ENCODE data around the gene PSTPIP1. TPM values are rescaled to one million over a fixed set of nuclear protein-coding genes. Genes with fewer than 3 reads are reported as not detected.

PSTPIP1 gene
- polyA plus RNA-seq, 1 donor (not counting 4 experiments of a cell fraction or from before 2014, with no cell fraction given): 9.6 TPM

GRCh38 chr15:77064539-77065308 lies 69.8 kb downstream of the PSTPIP1 start:
- Histone ChIP-seq H4K20me1 (ENCODE audit: control insufficient read depth, extremely low read depth, insufficient read depth, low read length) (no peaks in the 10 kb centered on the region), H3K9ac (ENCODE audit: control insufficient read depth, extremely low read depth, insufficient read depth, low read length) (no peak overlapping the region), H3K4me2 (ENCODE audit: control insufficient read depth, extremely low read depth, insufficient read depth, low read depth, low read length) (peak overlapping the region; percentile 52), H3K9me1 (ENCODE audit: control insufficient read depth, extremely low read depth, insufficient read depth, low read length) (peaks cover 2% of the 10 kb centered on the region), H3K9me3 (ENCODE audit: control insufficient read depth, low read depth, low read length) (no peaks in the 10 kb centered on the region), H3K4me3 (ENCODE audit: control insufficient read depth in 2 of 3, extremely low read depth in 1 of 3, insufficient read depth in 2 of 3, low read depth in 1 of 3, low read length in 3 of 3) (peak overlapping the region in 2 of 3 experiments; percentile 9 to 16), H3K79me2 (ENCODE audit: control insufficient read depth, insufficient read depth, low read length) (peaks cover 36% of the 10 kb centered on the region), H3K27me3 (ENCODE audit: control insufficient read depth, extremely low read depth, insufficient read depth, low read length) (no peaks in the 10 kb centered on the region), H3K4me1 (ENCODE audit: control insufficient read depth, extremely low read depth, insufficient read depth, low read length) (peaks cover 39% of the 10 kb centered on the region), H3K27ac (ENCODE audit: control insufficient read depth, insufficient read depth, low read length) (peak overlapping the region; percentile 41), H3K36me3 (ENCODE audit: control insufficient read depth in 2 of 2, extremely low read depth in 1 of 2, insufficient read depth in 2 of 2, low read length in 2 of 2) (no peaks in the 10 kb centered on the region), H2AFZ (ENCODE audit: control insufficient read depth, low read length) (no peak overlapping the region)
- dilution Hi-C loops (cut with MboI; ENCODE audit: extremely low pct_ligation_motif_present, low sequenced_read_pairs): no loop called here
- FAIRE-seq: no peak
- TF ChIP-seq CTCF (optimal IDR thresholded peaks at IDR 0.05 in 1 of 3, IDR thresholded peaks at IDR 0.05 in 1 of 3, conservative IDR thresholded peaks at IDR 0.05 in 1 of 3; ENCODE audit: extremely low read depth in 1 of 3, insufficient read depth in 2 of 3, low read length in 3 of 3) (no peak), EZH2 (IDR thresholded peaks at IDR 0.05; ENCODE audit: low read length) (no peak)
- peak; percentile 54 for DNase-seq (ENCODE audit: low read depth, low spot score)

- no peak for FAIRE-seq
These were observed 72.2 kb downstream of the PSTPIP1 start for GRCh38 chr15:77066971-77067690.

More at GRCh38 chr15:77066971-77067690, 72.2 kb downstream of the PSTPIP1 start:
- no peak overlapping the region for H3K4me3 ChIP-seq (ENCODE audit: control insufficient read depth in 2 of 3, extremely low read depth in 1 of 3, insufficient read depth in 2 of 3, low read depth in 1 of 3, low read length in 3 of 3)
- peaks cover 33% of the 10 kb centered on the region for H3K4me1 ChIP-seq (ENCODE audit: control insufficient read depth, extremely low read depth, insufficient read depth, low read length)
- H4K20me1 ChIP-seq (ENCODE audit: control insufficient read depth, extremely low read depth, insufficient read depth, low read length): no peaks in the 10 kb centered on the region
- no peaks in the 10 kb centered on the region for H3K36me3 ChIP-seq (ENCODE audit: control insufficient read depth in 2 of 2, extremely low read depth in 1 of 2, insufficient read depth in 2 of 2, low read length in 2 of 2)
- H3K27me3 ChIP-seq (ENCODE audit: control insufficient read depth, extremely low read depth, insufficient read depth, low read length): no peaks in the 10 kb centered on the region
- peaks cover 42% of the 10 kb centered on the region for H3K79me2 ChIP-seq (ENCODE audit: control insufficient read depth, insufficient read depth, low read length)
- no peak overlapping the region for H3K9ac ChIP-seq (ENCODE audit: control insufficient read depth, extremely low read depth, insufficient read depth, low read length)
- no peak overlapping the region for H3K4me2 ChIP-seq (ENCODE audit: control insufficient read depth, extremely low read depth, insufficient read depth, low read depth, low read length)
- H3K9me1 ChIP-seq (ENCODE audit: control insufficient read depth, extremely low read depth, insufficient read depth, low read length): no peaks in the 10 kb centered on the region
- TF ChIP-seq CTCF (optimal IDR thresholded peaks at IDR 0.05 in 1 of 3, IDR thresholded peaks at IDR 0.05 in 1 of 3, conservative IDR thresholded peaks at IDR 0.05 in 1 of 3; ENCODE audit: extremely low read depth in 1 of 3, insufficient read depth in 2 of 3, low read length in 3 of 3) (no peak), EZH2 (IDR thresholded peaks at IDR 0.05; ENCODE audit: low read length) (no peak)
- no peaks in the 10 kb centered on the region for H3K9me3 ChIP-seq (ENCODE audit: control insufficient read depth, low read depth, low read length)
- no peak overlapping the region for H2AFZ ChIP-seq (ENCODE audit: control insufficient read depth, low read length)
- dilution Hi-C loops (cut with MboI; ENCODE audit: extremely low pct_ligation_motif_present, low sequenced_read_pairs): no loop called here
- no peak for DNase-seq (ENCODE audit: low read depth, low spot score)
- no peak overlapping the region for H3K27ac ChIP-seq (ENCODE audit: control insufficient read depth, insufficient read depth, low read length)
